ENCODE results near the gene IQCK. TPM values are rescaled to one million over a fixed set of nuclear protein-coding genes. Genes with fewer than 3 reads are reported as not detected.

The IQCK gene
- total and polyA plus RNA-seq, 10 donors = 3.6 to 19.9 (median 7.4) TPM

DNA sequence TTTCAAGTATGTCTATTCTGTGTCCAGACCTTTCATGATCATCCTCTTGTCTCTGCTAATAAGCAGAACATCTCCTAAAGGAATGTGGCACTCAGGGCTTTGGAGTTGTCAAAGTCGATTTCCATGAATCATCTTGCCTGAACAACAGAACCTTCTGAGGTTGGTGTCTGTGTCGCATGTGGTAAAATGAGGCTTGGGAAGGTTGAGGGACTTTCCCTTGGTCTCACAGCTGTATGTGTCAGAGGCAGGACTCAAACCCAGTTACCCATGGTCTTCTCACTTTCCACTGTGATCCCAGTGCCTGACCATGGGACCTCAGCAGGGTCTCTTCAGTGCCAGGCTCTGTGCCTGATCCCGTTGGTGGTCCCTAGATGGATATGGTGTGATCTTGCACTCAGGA is 170.8 kb downstream of the IQCK start:
- Histone ChIP-seq H3K4me3 (no peak overlapping the region), H3K36me3 (no peaks in the 10 kb centered on the region), H3K27ac (no peak overlapping the region), H3K9me3 (peaks cover 0 to 5% (median 0%) of the 10 kb centered on the region in 8 donors), H3K4me1 (peaks cover 15 to 27% (median 25%) of the 10 kb centered on the region in 6 donors), H3K27me3 (replicated peaks in 1 of 7) (peaks cover 0 to 25% (median 20%) of the 10 kb centered on the region in 7 donors)
- intact Hi-C loops (cut with DNase I; ENCODE audit: low total_unique reads) = loop anchor here (5.0 kb wide), 3 partner anchors 287 to 327 kb away; no protein-coding TSS in a partner anchor
- no peak for TF ChIP-seq POLR2AphosphoS5 (IDR thresholded peaks at IDR 0.05)
- TF ChIP-seq POLR2A (IDR thresholded peaks at IDR 0.05) = no peak
- TF ChIP-seq, protein P1, sequence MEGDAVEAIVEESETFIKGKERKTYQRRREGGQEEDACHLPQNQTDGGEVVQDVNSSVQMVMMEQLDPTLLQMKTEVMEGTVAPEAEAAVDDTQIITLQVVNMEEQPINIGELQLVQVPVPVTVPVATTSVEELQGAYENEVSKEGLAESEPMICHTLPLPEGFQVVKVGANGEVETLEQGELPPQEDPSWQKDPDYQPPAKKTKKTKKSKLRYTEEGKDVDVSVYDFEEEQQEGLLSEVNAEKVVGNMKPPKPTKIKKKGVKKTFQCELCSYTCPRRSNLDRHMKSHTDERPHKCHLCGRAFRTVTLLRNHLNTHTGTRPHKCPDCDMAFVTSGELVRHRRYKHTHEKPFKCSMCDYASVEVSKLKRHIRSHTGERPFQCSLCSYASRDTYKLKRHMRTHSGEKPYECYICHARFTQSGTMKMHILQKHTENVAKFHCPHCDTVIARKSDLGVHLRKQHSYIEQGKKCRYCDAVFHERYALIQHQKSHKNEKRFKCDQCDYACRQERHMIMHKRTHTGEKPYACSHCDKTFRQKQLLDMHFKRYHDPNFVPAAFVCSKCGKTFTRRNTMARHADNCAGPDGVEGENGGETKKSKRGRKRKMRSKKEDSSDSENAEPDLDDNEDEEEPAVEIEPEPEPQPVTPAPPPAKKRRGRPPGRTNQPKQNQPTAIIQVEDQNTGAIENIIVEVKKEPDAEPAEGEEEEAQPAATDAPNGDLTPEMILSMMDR (IDR thresholded peaks at IDR 0.05 in 8 of 11, conservative IDR thresholded peaks at IDR 0.05 in 3 of 11) = no peak
- DNase-seq = no peak
- WGBS, 5 donors = 67 to 74% (median 68%) methylated on average over 3 of the region's 3 CpGs

DNA sequence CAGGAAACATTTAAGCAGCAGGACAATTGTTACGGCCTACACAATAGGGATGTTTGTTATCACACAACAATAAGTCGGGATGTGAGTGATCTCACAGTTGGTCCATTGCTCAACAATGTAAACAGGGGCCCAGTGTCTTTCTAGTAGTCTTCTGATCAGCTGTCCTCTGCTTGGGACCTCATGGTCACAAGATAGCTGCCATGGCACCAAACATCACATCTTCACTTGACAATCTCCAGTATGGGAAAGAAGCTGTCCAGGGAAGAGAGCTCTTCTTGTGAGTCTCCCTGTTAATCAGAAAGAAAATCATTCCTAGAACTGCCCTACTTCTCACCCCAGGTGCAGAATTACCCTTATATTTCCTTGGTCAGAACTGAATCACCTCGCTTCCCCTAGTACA is 172.8 kb downstream of the IQCK start:
- H3K27ac ChIP-seq = no peak overlapping the region
- H3K36me3 ChIP-seq = no peaks in the 10 kb centered on the region
- 82 to 94% (median 88%) methylated on average over 3 of the region's 3 CpGs for WGBS, 5 donors
- peaks cover 0 to 4% (median 2%) of the 10 kb centered on the region in 7 donors for H3K27me3 ChIP-seq (replicated peaks in 1 of 7)
- no peak overlapping the region for H3K4me3 ChIP-seq
- peaks cover 6 to 8% (median 7%) of the 10 kb centered on the region in 6 donors for H3K4me1 ChIP-seq
- intact Hi-C loops (cut with DNase I; ENCODE audit: low total_unique reads) = no loop called here
- TF ChIP-seq, protein P1 (IDR thresholded peaks at IDR 0.05 in 8 of 11, conservative IDR thresholded peaks at IDR 0.05 in 3 of 11) = no peak
- TF ChIP-seq POLR2A (IDR thresholded peaks at IDR 0.05) (no peak), POLR2AphosphoS5 (IDR thresholded peaks at IDR 0.05) (no peak)
- peaks cover 0 to 5% (median 0%) of the 10 kb centered on the region in 8 donors for H3K9me3 ChIP-seq
- DNase-seq = no peak

DNA sequence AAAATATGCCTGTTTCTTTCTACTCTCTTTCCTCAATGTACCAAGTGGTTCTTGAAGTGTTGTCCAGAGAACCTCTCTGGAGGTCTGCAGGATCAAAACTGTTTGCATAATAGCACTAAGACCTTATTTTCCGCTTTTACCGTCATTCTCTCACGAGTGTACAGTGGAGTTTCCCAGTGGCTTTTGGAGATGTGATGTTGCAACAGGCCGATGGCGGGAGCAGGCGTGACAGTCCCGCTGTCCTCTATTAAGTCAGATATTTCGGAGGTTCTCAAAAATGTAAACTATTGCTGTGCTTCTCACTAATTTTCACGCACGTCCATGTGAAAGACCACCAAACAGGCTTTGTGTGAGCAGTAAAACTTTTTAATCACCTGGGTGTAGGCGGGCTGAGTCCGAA is 174.8 kb downstream of the IQCK start:
- Histone ChIP-seq H3K4me1 (no peaks in the 10 kb centered on the region), H3K27me3 (replicated peaks in 1 of 7) (peaks cover 0 to 11% (median 0%) of the 10 kb centered on the region in 7 donors), H3K9me3 (peaks cover 0 to 5% (median 0%) of the 10 kb centered on the region in 8 donors), H3K27ac (no peak overlapping the region), H3K36me3 (no peaks in the 10 kb centered on the region), H3K4me3 (no peak overlapping the region)
- DNase-seq = no peak
- TF ChIP-seq, protein P1 (IDR thresholded peaks at IDR 0.05 in 8 of 11, conservative IDR thresholded peaks at IDR 0.05 in 3 of 11) = no peak
- no peak for TF ChIP-seq POLR2A (IDR thresholded peaks at IDR 0.05)
- no peak for TF ChIP-seq POLR2AphosphoS5 (IDR thresholded peaks at IDR 0.05)
- WGBS, 5 donors = 88 to 95% (median 90%) methylated on average over 12 of the region's 12 CpGs
- intact Hi-C loops (cut with DNase I; ENCODE audit: low total_unique reads) = no loop called here

DNA sequence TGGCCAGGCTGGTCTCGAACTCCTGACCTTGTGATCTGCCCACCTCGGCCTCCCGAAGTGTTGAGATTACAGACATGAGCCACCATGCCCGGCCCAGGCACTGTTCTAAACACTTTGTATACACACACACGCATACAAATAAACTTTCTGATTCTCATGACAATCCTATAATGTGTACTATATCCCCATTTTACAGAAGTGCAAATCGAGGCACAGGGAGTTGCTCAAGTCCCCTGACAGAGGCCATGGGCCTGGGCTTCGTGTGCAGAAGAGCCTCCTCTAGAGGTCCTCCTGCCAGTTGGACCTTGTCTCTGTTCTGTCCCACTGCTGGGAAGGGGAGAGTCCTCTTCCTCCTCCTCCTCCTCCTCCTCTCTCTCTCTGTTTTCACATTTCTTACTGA is 176.5 kb downstream of the IQCK start:
- 81 to 90% (median 83%) methylated on average over 7 of the region's 7 CpGs for WGBS, 5 donors
- Histone ChIP-seq H3K4me1 (no peaks in the 10 kb centered on the region), H3K36me3 (no peaks in the 10 kb centered on the region), H3K27ac (no peak overlapping the region), H3K27me3 (replicated peaks in 1 of 7) (peaks cover 0 to 28% (median 0%) of the 10 kb centered on the region in 7 donors), H3K4me3 (no peak overlapping the region), H3K9me3 (peaks cover 0 to 5% (median 0%) of the 10 kb centered on the region in 8 donors)
- intact Hi-C loops (cut with DNase I; ENCODE audit: low total_unique reads) = no loop called here
- DNase-seq = no peak
- TF ChIP-seq, protein P1 (IDR thresholded peaks at IDR 0.05 in 8 of 11, conservative IDR thresholded peaks at IDR 0.05 in 3 of 11) = no peak
- TF ChIP-seq POLR2A (IDR thresholded peaks at IDR 0.05) (no peak), POLR2AphosphoS5 (IDR thresholded peaks at IDR 0.05) (no peak)
